ENCODE data around the gene ARHGAP15.

Gene ARHGAP15

DNA sequence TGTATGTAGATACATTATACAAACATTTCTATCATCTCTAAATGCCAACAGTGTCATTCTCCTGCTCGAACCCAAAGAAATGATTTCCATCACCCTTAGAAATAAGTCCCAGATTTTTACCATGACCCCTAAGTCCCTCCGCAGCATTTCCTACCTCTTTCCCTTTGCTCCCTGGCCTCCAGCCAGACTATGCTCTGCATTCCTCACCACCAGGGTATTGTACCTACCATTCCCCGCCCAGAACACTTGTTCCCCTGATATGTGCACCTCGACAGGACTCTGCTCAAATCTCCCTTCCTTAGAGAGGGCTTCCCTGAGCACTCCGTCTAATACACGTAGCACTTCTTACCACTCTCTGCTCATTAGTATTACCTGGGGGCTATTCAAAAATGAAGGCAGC lies 630.2 kb downstream of the ARHGAP15 start:
- TF ChIP-seq, protein P1, sequence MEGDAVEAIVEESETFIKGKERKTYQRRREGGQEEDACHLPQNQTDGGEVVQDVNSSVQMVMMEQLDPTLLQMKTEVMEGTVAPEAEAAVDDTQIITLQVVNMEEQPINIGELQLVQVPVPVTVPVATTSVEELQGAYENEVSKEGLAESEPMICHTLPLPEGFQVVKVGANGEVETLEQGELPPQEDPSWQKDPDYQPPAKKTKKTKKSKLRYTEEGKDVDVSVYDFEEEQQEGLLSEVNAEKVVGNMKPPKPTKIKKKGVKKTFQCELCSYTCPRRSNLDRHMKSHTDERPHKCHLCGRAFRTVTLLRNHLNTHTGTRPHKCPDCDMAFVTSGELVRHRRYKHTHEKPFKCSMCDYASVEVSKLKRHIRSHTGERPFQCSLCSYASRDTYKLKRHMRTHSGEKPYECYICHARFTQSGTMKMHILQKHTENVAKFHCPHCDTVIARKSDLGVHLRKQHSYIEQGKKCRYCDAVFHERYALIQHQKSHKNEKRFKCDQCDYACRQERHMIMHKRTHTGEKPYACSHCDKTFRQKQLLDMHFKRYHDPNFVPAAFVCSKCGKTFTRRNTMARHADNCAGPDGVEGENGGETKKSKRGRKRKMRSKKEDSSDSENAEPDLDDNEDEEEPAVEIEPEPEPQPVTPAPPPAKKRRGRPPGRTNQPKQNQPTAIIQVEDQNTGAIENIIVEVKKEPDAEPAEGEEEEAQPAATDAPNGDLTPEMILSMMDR (IDR thresholded peaks at IDR 0.05) = no peak
- Histone ChIP-seq H3K36me3 (no peaks in the 10 kb centered on the region), H3K27ac (no peak overlapping the region), H3K27me3 (no peaks in the 10 kb centered on the region), H3K4me1 (ENCODE audit: control insufficient read depth in 1 of 2, insufficient read depth in 1 of 2, low read depth in 1 of 2, low read length in 1 of 2) (peaks cover 10 to 13% of the 10 kb centered on the region in 2 experiments), H3K4me3 (ENCODE audit: low read depth in 1 of 2, low read length in 1 of 2) (no peak overlapping the region), H3K9me3 (no peaks in the 10 kb centered on the region)

DNA sequence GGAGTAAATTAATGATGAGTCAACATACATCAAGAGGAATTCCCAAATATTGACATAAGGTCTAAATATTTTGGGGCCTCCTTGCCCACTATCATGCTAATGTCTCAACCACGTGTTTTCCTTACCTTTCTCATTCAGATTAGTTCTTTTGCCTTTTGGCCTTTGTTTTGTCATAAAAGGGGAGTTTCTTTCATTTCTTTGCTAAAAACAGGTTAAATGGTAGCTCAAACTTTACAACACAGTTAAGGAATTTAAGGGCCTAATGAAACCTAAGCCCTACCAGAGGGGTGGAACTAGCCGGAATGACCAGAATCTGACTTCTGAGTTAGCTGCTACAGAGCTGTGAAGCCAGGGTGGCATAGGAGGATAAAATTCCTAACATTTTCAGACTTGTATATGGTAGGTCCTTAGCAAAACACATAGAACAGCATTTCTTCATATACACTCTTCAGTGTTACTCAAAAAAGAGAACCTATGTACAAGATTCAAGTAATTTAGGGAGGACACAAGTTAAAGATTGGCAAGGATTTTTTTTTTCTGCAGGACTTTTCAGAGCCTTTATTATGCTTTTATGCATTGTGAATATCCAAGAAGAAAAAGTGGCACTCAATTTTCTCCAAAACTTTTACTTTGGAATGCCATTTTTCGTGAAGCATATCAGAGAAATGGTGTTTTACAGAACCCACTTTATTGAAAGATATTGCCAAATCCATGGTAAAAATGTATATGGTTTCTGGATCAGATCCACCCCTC lies 633.1 kb downstream of the ARHGAP15 start:
- H3K27ac ChIP-seq = peak overlapping the region; percentile 24
- H3K9me3 ChIP-seq = no peaks in the 10 kb centered on the region
- no peaks in the 10 kb centered on the region for H3K27me3 ChIP-seq
- H3K4me1 ChIP-seq (ENCODE audit: control insufficient read depth in 1 of 2, insufficient read depth in 1 of 2, low read depth in 1 of 2, low read length in 1 of 2) = no peaks in the 10 kb centered on the region
- no peak overlapping the region for H3K4me3 ChIP-seq (ENCODE audit: low read depth in 1 of 2, low read length in 1 of 2)
- H3K36me3 ChIP-seq = no peaks in the 10 kb centered on the region
- TF ChIP-seq, protein P1 (IDR thresholded peaks at IDR 0.05) = no peak

DNA sequence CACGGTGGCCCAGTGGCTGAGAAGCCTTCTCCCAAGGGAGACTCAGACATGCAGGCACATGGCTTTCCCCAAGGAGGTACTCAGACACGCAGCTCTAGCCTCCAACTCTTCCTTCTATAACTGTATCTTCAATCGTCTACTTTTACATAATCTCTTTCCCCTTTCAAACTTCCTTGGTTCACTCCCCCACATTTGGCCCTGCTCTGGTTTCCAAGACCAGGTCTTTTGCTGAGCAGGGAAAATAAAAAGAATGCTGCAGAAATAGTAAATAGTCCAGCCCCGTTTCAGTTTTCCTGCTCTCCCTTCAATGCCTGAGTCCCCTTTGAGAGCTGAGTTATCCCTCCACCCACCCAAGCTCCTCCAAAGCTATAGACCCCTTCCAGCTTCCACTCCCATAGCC lies 635.0 kb downstream of the ARHGAP15 start:
- TF ChIP-seq, protein P1 (IDR thresholded peaks at IDR 0.05) = no peak
- H3K9me3 ChIP-seq = no peaks in the 10 kb centered on the region
- H3K27me3 ChIP-seq = no peaks in the 10 kb centered on the region
- no peak overlapping the region for H3K4me3 ChIP-seq (ENCODE audit: low read depth in 1 of 2, low read length in 1 of 2)
- H3K27ac ChIP-seq = no peak overlapping the region
- peaks cover 18% of the 10 kb centered on the region for H3K36me3 ChIP-seq
- no peaks in the 10 kb centered on the region for H3K4me1 ChIP-seq (ENCODE audit: control insufficient read depth in 1 of 2, insufficient read depth in 1 of 2, low read depth in 1 of 2, low read length in 1 of 2)

DNA sequence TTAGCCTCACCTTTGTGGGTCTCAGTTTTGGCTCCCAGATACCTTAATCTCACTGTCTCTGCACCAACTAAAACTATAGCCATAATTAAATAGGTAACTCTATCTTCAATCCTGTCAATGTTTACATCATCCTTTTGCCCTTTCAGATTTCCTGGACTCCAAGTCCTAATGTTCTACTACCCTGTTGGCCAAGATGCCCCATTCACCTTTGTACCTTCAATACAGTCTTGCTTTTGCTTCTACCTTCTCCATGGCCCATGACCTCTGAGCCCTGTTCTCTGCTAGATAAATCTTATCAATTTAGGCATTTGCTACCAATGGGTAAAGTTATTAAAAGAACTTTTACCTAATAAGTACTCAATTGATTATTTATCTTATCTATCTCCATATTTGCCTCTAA lies 635.5 kb downstream of the ARHGAP15 start:
- TF ChIP-seq, protein P1 (IDR thresholded peaks at IDR 0.05) = no peak
- H3K9me3 ChIP-seq = no peaks in the 10 kb centered on the region
- no peak overlapping the region for H3K4me3 ChIP-seq (ENCODE audit: low read depth in 1 of 2, low read length in 1 of 2)
- no peaks in the 10 kb centered on the region for H3K27me3 ChIP-seq
- no peak overlapping the region for H3K27ac ChIP-seq
- no peaks in the 10 kb centered on the region for H3K4me1 ChIP-seq (ENCODE audit: control insufficient read depth in 1 of 2, insufficient read depth in 1 of 2, low read depth in 1 of 2, low read length in 1 of 2)
- H3K36me3 ChIP-seq = peaks cover 22% of the 10 kb centered on the region

DNA sequence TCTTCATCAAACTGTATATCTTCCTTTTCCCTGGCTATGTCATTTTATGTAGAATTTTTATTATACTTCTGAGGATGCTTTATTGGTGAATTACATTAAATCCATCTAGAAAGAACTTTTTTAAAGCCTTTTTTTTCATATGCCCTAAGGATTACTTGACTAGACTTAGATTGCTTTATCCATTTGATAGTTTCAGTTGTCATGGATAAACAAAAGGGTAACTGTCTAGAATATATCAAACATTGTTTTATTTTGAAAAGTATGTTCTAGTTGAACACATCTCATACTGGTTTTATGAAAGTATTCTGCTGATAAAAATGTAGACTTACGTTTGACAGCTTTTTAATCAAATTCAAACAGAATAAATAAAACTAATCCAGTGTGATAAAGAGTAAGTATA lies 639.8 kb downstream of the ARHGAP15 start:
- H3K36me3 ChIP-seq = peaks cover 31% of the 10 kb centered on the region
- H3K27ac ChIP-seq = no peak overlapping the region
- H3K4me3 ChIP-seq (ENCODE audit: low read depth in 1 of 2, low read length in 1 of 2) = no peak overlapping the region
- TF ChIP-seq, protein P1 (IDR thresholded peaks at IDR 0.05) = no peak
- H3K27me3 ChIP-seq = no peaks in the 10 kb centered on the region
- no peaks in the 10 kb centered on the region for H3K4me1 ChIP-seq (ENCODE audit: control insufficient read depth in 1 of 2, insufficient read depth in 1 of 2, low read depth in 1 of 2, low read length in 1 of 2)
- no peaks in the 10 kb centered on the region for H3K9me3 ChIP-seq

Data from neutrophil (primary cell).